GM21390 (cell line): ENCODE measurements around the gene IL17C.
A peak's percentile ranks its signal among the peaks of the same experiment; 100 is the strongest.

Experiments used
- ATAC-seq: cut with Tn5 transposase; IDR thresholded peaks from one replicate; pipeline ENCODE4 v1.9.1; 2021; ENCODE audit not compliant: unreplicated experiment

IL17C gene

GRCh38 chr16:88642881-88643643 lies 4.7 kb downstream of the IL17C start:
- ATAC-seq: no peak

GRCh38 chr16:88643644-88643932 lies 5.2 kb downstream of the IL17C start:
- no peak for ATAC-seq

GRCh38 chr16:88645455-88645854 lies 7.1 kb downstream of the IL17C start:
- ATAC-seq: no peak

- no peak for ATAC-seq
Observed at GRCh38 chr16:88645941-88646340, 7.6 kb downstream of the IL17C start.

GRCh38 chr16:88646345-88647034 lies 8.1 kb downstream of the IL17C start:
- ATAC-seq: no peak

GRCh38 chr16:88647178-88648070 lies 9.1 kb downstream of the IL17C start:
- ATAC-seq: no peak

GRCh38 chr16:88649195-88649923 lies 11.0 kb downstream of the IL17C start:
- no peak for ATAC-seq

- peak; percentile 4 for ATAC-seq
Observed at GRCh38 chr16:88649924-88650748, 11.8 kb downstream of the IL17C start.

- ATAC-seq: peak; percentile 68
Observed at GRCh38 chr16:88650749-88651275, 12.4 kb downstream of the IL17C start, which contains the start of gene CYBA. Gene CYBA, minus strand, starts transcription at chr16:88651053. Its CDS starts 40 bp downstream, at chr16:88651013.

GRCh38 chr16:88651276-88651988 lies 13.1 kb downstream of the IL17C start:
- ATAC-seq: peak; percentile 70

- no peak for ATAC-seq
Observed at GRCh38 chr16:88651989-88652761, 13.8 kb downstream of the IL17C start.

- ATAC-seq: no peak
Observed at GRCh38 chr16:88652762-88653063, 14.3 kb downstream of the IL17C start.

GRCh38 chr16:88653101-88653500 lies 14.7 kb downstream of the IL17C start:
- ATAC-seq: no peak

GRCh38 chr16:88653596-88654362 lies 15.4 kb downstream of the IL17C start:
- ATAC-seq: no peak

- ATAC-seq: no peak
Observed at GRCh38 chr16:88654363-88655052, 16.1 kb downstream of the IL17C start.

- no peak for ATAC-seq
Observed at GRCh38 chr16:88655053-88655732, 16.8 kb downstream of the IL17C start.
